ENCODE results near the gene SOX9. TPM values are rescaled to one million over a fixed set of nuclear protein-coding genes. Genes with fewer than 3 reads are reported as not detected.

The SOX9 gene
- total RNA-seq, 1 donor from 2014 or later: 2.2 TPM

- DNase-seq (ENCODE audit: low spot score): no peak
These were observed 38.4 kb downstream of the SOX9 start for GRCh38 chr17:72158895-72159885.

- no peak for DNase-seq (ENCODE audit: low spot score)
These were observed 41.7 kb downstream of the SOX9 start for GRCh38 chr17:72162569-72162968.

DNA sequence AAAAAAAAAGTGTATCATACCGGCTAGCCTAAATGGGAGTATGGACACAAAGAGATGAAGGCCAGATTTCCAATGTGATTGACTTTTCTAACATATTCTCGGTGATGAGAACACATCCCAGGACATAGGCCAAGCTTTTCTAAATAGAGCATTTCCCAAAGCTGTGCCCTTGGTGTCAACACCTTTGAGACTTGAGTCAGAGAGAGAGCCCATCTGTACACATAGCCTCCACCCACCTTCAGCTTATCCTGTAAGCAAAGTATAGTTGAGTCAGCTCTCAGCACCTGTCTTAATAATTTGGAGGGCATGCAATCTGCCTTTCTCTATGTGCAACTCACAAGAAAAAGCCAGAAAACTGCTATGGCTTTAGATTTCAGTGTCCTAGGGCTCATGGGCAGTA lies 42.7 kb downstream of the SOX9 start:
- no peak for DNase-seq (ENCODE audit: low spot score)

- no peak for DNase-seq (ENCODE audit: low spot score)
These were observed 43.4 kb downstream of the SOX9 start for GRCh38 chr17:72164158-72164739.

GRCh38 chr17:72165192-72165866 lies 44.5 kb downstream of the SOX9 start:
- DNase-seq (ENCODE audit: low spot score): no peak

DNA sequence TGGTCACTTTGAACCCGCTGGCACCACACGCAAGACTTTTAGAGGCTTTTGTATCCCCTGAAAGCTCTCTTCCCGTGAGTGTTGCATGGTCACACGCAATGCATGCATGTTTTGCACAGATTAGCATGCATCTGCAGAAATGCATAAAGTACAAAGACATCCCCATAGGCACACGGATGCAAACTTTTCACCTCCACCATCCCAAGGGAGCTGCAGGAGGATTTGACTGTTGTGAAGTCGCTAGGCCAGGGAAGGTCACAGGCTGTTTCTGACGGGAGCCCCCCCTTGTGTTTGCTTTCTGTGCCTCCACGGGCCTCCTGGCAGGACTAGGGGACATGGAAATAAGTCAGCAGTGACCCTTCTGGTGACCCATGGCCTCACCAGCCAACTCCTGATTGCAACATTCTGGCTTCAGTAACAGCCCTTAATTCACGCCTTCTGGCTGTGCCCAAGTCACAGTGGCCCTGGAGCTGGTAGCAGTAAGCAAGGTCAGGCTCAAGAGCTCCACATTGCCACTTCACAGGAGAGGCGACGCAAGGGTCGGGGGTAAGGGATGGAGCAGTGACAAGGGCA lies 45.1 kb downstream of the SOX9 start:
- DNase-seq (ENCODE audit: low spot score): no peak

GRCh38 chr17:72167593-72167992 lies 46.8 kb downstream of the SOX9 start:
- no peak for DNase-seq (ENCODE audit: low spot score)

DNA sequence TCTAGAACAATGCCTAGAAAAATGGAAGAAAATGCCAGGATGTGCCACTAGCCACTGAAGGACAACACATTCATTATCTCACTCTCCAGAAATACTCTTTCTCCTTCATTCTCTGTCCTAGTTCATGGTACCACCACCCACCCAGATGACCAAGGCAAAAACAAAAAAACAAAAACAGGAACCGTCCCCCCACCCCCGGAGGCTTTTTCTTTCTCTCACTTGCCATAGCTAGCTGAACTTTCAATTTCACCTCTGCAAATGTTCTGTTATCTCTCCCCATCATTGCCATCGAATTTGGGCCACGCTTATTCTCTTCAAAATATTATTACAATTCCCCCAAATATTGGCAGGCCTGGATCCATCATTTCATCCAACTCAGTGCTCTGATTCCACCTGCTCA lies 49.0 kb downstream of the SOX9 start:
- no peak for DNase-seq (ENCODE audit: low spot score)

DNA sequence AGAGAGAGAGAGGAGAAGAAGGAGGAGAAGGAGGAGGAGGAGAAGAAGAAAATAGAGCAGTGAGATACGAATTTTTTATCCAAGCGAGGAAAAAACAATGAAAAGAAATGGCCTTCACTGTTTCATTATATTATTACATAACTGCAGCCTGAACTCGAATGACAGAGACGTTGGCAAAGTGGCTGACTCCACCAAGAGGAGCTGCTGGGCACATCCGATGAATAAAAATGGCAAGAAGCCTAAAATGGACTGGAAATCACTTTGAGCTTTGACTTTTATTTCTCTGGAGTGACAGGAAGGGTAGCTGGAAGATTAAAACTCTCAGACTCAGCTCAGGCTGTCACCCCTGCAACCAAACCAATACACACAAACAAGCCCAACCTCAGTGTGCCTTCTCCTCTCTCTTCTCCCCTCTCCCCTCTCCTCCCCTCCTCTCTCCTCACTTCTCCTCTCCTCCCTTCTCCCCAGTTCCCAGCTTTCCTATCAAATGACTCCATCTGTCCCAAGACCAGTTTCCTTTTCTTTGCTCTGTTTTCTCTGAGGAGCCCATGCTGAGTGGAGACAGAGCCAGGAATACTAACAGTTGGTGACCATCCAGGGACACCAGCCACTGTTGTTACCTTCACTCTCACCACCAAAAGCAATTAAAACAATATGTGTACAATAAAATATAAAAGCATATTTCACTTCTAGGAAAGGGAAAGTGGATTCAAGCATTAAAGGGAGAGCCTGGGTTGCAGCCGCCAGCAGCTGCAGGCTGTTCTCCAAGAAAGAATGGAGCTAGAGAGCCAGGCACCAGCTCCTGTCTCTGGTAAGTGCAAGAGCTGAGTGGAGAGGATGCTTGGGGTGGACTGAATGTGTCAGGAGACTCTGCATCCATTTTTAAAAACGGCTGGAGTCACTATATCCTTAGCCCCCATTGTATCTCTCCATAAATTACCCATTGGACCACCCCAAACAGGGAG lies 51.2 kb downstream of the SOX9 start:
- no peak for DNase-seq (ENCODE audit: low spot score)

DNA sequence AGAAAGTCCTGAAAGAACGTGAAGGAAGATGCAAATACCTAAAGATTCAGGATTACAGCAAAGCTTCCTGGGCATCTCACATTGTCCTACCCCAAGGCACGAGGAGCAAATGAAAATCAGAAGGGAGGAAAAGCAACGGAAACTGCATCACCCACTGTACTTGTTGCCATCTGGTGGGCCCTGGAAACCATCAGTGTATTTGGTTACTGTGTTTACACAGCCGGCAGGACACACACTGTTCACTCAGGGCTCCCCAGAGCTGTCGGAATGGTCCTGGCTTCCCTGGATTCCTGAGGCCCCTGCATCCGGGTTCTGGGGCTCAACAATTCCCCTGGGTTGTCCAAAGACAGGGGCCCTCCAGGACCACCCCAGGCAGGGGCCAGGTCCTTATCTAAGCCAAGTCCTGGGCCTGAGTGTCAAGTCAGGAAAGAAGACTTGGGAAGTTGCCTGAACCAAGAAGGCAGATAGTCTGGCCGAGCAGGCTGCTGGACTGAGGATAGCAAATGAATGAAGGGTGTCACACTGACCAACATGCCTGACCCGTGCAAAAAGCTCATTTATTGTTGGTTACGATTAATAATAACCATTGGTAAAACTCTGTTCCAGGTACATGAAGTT lies 52.8 kb downstream of the SOX9 start:
- no peak for DNase-seq (ENCODE audit: low spot score)

DNA sequence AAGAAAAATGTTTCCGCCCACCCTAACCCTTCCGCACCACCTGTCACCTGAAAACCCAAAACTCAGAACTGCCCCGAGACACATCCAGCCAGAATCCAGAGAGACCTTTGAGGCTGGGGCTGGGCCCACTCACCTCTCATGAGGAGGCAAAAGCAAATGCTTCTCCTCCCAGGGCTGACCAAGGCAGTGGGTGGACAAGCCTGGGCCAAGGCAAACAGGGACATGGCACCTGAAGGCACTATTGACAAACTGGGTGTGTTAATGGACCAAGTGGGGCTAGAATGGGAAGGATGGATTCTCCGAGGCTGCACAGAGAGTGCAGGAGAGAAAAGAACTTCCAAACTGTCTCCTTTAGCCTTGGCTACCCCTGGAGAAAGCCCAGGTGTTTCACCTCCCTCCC lies 54.4 kb downstream of the SOX9 start:
- no peak for DNase-seq (ENCODE audit: low spot score)
